SK-N-SH (cell line): Measurements from ENCODE around the gene IQCE. TPM values are rescaled to one million over a fixed set of nuclear protein-coding genes. Genes with fewer than 3 reads are reported as not detected.

ENCODE experiments used
- CTCF ChIA-PET: fragments of 300-600, 350-600 bp; formaldehyde crosslinking; extraction: SDS; loops from one replicate; lab custom pipeline; 2021; lab: Yijun Ruan, JAX
- POLR2A ChIA-PET: fragments of 350-600 bp; sonication (Branson Sonifier 250); formaldehyde crosslinking; extraction: SDS; loops from one replicate; lab custom pipeline; 2020; ENCODE audit warnings: antibody characterized with exemption, inconsistent platforms; lab: Yijun Ruan, JAX
- DNase-seq: peaks from one replicate; pipeline ENCODE4 v3.0.0; 2012
- H2AFZ ChIP-seq: fragments of 200-600 bp; sonication (generic); 2 replicates; pipeline ENCODE4 v1.8.1; 2016; ENCODE audit warnings: antibody characterized with exemption, mild to moderate bottlenecking, low read depth
- H3F3A ChIP-seq: fragments of 200-600 bp; sonication (generic); replicated peaks from 2 replicates; pipeline ENCODE3; 2016; ENCODE audit warnings: antibody characterized with exemption, mild to moderate bottlenecking; ENCODE audit not compliant: insufficient read depth
- H3K27ac ChIP-seq, 2 experiments: fragments of 200-500 bp in 1 of 2; fragments of 200-600 bp in 1 of 2; sonication (Bioruptor generic) in 1 of 2; sonication (generic), shearing (Covaris generic) in 1 of 2; 2 replicates each; pipeline versions ENCODE4 v1.5.1 to v1.6.1; 2014 to 2016; ENCODE audit warnings: low read depth in 2 of 2, inconsistent platforms in 1 of 2, low read length in 1 of 2, mild to moderate bottlenecking in 1 of 2, mixed read lengths in 1 of 2
- H3K27me3 ChIP-seq: fragments of 200-600 bp; sonication (generic), shearing (Covaris generic); 2 replicates; pipeline ENCODE4 v1.6.1; 2016; ENCODE audit warnings: mixed run types; ENCODE audit not compliant: insufficient read depth
- H3K36me3 ChIP-seq, 2 experiments: fragments of 200-500 bp in 1 of 2; fragments of 200-600 bp in 1 of 2; sonication (Bioruptor generic) in 1 of 2; sonication (generic) in 1 of 2; replicated peaks in 1 of 2; 2 replicates each; pipeline versions ENCODE3 to v1.5.1; 2014 to 2016; ENCODE audit warnings: low read length in 1 of 2, mild to moderate bottlenecking in 1 of 2; ENCODE audit not compliant: insufficient read depth in 2 of 2, control insufficient read depth in 1 of 2
- H3K4me1 ChIP-seq, 2 experiments: fragments of 200-500 bp in 1 of 2; fragments of 200-600 bp in 1 of 2; sonication (Bioruptor generic) in 1 of 2; sonication (generic), shearing (Covaris generic) in 1 of 2; 2 replicates each; pipeline versions ENCODE4 v1.5.1 to v1.6.1; 2014 to 2016; ENCODE audit warnings: low read depth in 1 of 2, low read length in 1 of 2, mixed run types in 1 of 2; ENCODE audit not compliant: insufficient read depth in 2 of 2, control insufficient read depth in 1 of 2
- H3K4me2 ChIP-seq: fragments of 200-600 bp; sonication (generic), shearing (Covaris generic); 2 replicates; pipeline ENCODE4 v1.6.1; 2017; ENCODE audit warnings: mixed run types
- H3K4me3 ChIP-seq, 2 experiments: fragments of 200-500 bp in 1 of 2; fragments of 200-600 bp in 1 of 2; sonication (Bioruptor generic) in 1 of 2; sonication (generic), shearing (Covaris generic) in 1 of 2; 2 replicates each; pipeline versions ENCODE4 v1.5.1 to v1.8.1; 2014 to 2016; ENCODE audit warnings: low read depth in 2 of 2, inconsistent platforms in 1 of 2, low read length in 1 of 2, mild to moderate bottlenecking in 1 of 2, mixed read lengths in 1 of 2, moderate library complexity in 1 of 2
- H3K79me2 ChIP-seq: fragments of 200-600 bp; sonication (generic); 2 replicates; pipeline ENCODE4 v1.8.1; 2017; ENCODE audit warnings: mild to moderate bottlenecking; ENCODE audit not compliant: insufficient read depth
- H3K9ac ChIP-seq: fragments of 200-600 bp; sonication (generic); 2 replicates; pipeline ENCODE4 v1.6.1; 2017; ENCODE audit warnings: mixed run types
- H3K9me2 ChIP-seq: fragments of 200-600 bp; sonication (generic); 2 replicates; pipeline ENCODE4 v1.6.1; 2017; ENCODE audit warnings: mixed run types
- H3K9me3 ChIP-seq: fragments of 200-600 bp; sonication (generic); 2 replicates; pipeline ENCODE4 v1.6.1; 2017; ENCODE audit warnings: mixed run types, mild to moderate bottlenecking, moderate library complexity
- H4K20me1 ChIP-seq: fragments of 200-600 bp; sonication (generic); 2 replicates; pipeline ENCODE4 v1.6.1; 2017; ENCODE audit warnings: mild to moderate bottlenecking, mixed run types; ENCODE audit not compliant: insufficient read depth
- FOSL2 ChIP-seq: IDR thresholded peaks from 2 replicates; pipeline ENCODE4 v1.4.0; 2012; ENCODE audit warnings: low read depth, mild to moderate bottlenecking, moderate library complexity, borderline replicate concordance
- FOXM1 ChIP-seq: IDR thresholded peaks from 2 replicates; pipeline ENCODE4 v1.4.0; 2012; ENCODE audit warnings: low read depth, mild to moderate bottlenecking
- GATA2 ChIP-seq: sonication (generic); formaldehyde crosslinking; IDR thresholded peaks from 2 replicates; pipeline ENCODE4 v1.5.0; 2020; ENCODE audit warnings: mild to moderate bottlenecking, missing genetic modification reagents
- NRF1 ChIP-seq: IDR thresholded peaks from 2 replicates; pipeline ENCODE4 v1.6.1; 2012; ENCODE audit warnings: low read depth, mild to moderate bottlenecking, low read length
- POLR2AphosphoS5 ChIP-seq: IDR thresholded peaks from 2 replicates; pipeline ENCODE4 v1.6.1; 2012; ENCODE audit warnings: low read depth, low read length
- RAD21 ChIP-seq: IDR thresholded peaks from 2 replicates; pipeline ENCODE4 v1.6.1; 2012; ENCODE audit warnings: mild to moderate bottlenecking, low read length
- RCOR1 ChIP-seq: fragments of 150-350 bp; IDR thresholded peaks from 2 replicates; pipeline ENCODE4 v1.6.1; 2017; ENCODE audit warnings: antibody characterized with exemption, low read length
- RFX5 ChIP-seq: IDR thresholded peaks from 2 replicates; pipeline ENCODE4 v1.6.1; 2012; ENCODE audit warnings: mild to moderate bottlenecking, improper control_type of control experiment, low read length
- WGBS: methylation state at CpG from one replicate; pipeline ENCODE4 v1.1.6; 2017; ENCODE audit warnings: low lambda C conversion rate; 5-methylcytosine and 5-hydroxymethylcytosine counted together
- polyA plus RNA-seq, 3 experiments: library from polyadenylated mRNA; depleted of rRNA; stranded (reverse); fragments of >200 nt; gene quantifications; 2 replicates each; pipeline ENCODE4 v1.2.3, GENCODE V29; 2012
- TF ChIP-seq, protein P1 (sequence below): fragments of 150-350 bp; IDR thresholded peaks from 2 replicates; pipeline ENCODE4 v1.6.1; 2016; ENCODE audit warnings: mild to moderate bottlenecking, low read depth, low read length
- TF ChIP-seq, protein P2 (sequence below): IDR thresholded peaks from 2 replicates; pipeline ENCODE4 v1.6.1; 2012; ENCODE audit warnings: mild to moderate bottlenecking, low read depth, low read length, moderate library complexity
- TF ChIP-seq, protein P3 (sequence below): IDR thresholded peaks from 2 replicates; pipeline ENCODE4 v1.4.0; 2012; ENCODE audit warnings: low read depth, borderline replicate concordance
- TF ChIP-seq, protein P4 (sequence below): IDR thresholded peaks from 2 replicates; pipeline ENCODE4; 2012
- TF ChIP-seq, protein P5 (sequence below): fragments of 200-600 bp; sonication (generic); IDR thresholded peaks from 2 replicates; pipeline ENCODE4 v1.6.1; 2017; ENCODE audit warnings: antibody characterized with exemption, mild to moderate bottlenecking, moderate library complexity

Gene IQCE
- polyA plus RNA-seq, 1 of the 3 experiments (the other 2 are of a cell fraction) = 14.4 TPM

DNA sequence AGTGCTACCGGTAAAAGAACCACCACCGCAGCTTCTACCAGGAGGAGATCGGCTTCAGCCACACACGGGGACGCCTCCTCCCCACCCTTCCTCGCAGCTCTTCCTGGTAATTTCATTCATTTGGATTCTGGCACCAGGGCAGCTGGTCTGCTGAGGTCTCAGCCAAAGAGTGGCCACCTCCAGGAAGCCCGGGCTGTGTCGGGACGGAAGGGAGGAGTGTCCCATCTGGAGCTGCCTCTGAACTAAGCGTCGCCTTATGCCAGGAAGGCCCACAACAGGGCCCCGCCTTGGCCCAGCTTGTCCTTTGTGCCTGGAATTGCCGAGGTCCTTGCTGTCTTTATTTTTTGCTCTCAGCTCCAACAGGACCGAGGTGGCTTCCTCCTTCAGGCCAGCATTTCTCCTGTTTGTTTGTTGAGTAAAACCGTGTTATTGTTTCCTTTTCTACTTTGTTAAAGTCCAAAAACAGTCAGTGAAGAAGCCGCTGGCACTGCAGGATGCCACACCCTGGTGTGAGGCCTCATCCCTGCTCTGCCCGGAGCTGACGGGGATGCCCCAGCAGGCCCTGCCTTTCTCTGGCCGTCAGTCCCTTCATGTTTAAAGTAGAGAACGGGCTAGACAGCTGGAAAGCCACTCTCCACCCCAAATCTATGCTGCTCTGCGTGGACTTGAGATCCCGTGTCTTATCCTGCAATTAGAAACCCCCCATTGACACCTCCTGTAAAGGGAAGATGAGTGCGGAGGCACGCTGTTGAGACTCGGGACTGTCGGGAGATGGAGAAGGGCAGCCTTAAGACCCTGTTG lies 48.5 kb downstream of the IQCE start (continued):
- TF ChIP-seq, protein P1, sequence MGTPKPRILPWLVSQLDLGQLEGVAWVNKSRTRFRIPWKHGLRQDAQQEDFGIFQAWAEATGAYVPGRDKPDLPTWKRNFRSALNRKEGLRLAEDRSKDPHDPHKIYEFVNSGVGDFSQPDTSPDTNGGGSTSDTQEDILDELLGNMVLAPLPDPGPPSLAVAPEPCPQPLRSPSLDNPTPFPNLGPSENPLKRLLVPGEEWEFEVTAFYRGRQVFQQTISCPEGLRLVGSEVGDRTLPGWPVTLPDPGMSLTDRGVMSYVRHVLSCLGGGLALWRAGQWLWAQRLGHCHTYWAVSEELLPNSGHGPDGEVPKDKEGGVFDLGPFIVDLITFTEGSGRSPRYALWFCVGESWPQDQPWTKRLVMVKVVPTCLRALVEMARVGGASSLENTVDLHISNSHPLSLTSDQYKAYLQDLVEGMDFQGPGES = no peak

DNA sequence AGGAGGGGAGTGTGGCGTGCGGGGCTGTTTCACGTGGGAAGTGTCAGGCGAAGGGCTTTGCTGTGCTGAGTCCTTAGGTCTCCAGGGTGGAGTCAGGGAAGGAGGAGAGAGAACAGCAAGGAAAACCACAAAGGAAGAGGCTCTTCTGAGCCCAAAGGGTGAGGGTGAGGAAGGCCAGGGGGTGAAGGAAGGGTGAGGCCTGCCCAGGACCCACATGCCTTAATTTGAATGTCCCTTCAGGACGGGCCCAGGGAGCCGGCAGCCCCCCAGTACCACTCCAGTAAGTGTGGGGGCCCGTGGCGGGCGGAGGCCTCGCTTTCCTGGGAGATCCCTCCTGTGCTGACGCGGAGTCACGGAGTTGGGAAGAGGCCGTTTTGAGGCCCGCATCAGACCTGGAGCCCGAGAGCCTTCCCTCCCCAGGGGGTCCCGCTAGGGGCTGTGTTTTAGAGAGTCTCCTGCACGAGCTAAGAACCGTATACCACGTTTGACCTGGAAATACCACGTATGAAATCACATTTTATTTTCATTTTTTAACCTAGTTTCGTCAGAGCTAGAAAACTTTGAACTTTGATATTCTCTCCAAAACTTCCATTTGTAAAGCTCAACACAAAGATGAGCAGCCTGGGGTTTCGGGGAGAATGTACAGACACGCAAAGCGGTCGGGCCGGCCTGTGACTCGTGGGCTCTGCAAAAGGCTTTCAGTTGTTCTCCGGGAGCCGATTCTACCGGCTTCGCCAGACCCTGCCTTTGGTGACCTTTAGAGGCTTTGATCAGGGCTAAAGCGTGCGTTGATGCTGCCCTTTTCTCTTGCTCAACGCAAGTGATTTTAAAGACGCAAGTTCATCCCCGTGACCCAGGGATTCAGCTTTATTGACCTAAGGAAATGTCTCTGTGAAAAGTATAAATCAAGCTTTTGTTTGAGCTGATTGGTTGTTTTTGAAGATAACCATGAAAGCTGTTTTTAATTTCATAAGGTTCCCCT lies 49.4 kb downstream of the IQCE start:
- H3K27me3 ChIP-seq = no peaks in the 10 kb centered on the region
- POLR2A ChIA-PET = interaction anchor here (0.7 kb wide), 1 partner anchor 9 kb away, joined by 3 read pairs; no protein-coding TSS in a partner anchor

More for the DNA sequence above, 49.4 kb downstream of the IQCE start:
- Histone ChIP-seq H3K9me3 (no peaks in the 10 kb centered on the region), H3K4me2 (no peak overlapping the region), H3K4me1 (peaks cover 0 to 12% of the 10 kb centered on the region in 2 experiments; a peak in 1 of 4 replicates), H3K9me2 (no peaks in the 10 kb centered on the region), H3K36me3 (peaks cover 2 to 5% of the 10 kb centered on the region in 2 experiments), H3K27ac (no peak overlapping the region), H3K79me2 (no peaks in the 10 kb centered on the region), H4K20me1 (no peaks in the 10 kb centered on the region), H2AFZ (no peak overlapping the region), H3K9ac (no peak overlapping the region), H3F3A (no peaks in the 10 kb centered on the region), H3K4me3 (no peak overlapping the region)
- WGBS = 94% methylated on average over 37 of the region's 37 CpGs
- DNase-seq = no peak
- CTCF ChIA-PET = interaction anchor here (0.6 to 1.4 kb wide), 17 partner anchors 9 to 1293 kb away, joined by 3 to 9 read pairs (median 4); partner anchors contain the start of genes IQCE and TTYH3
- TF ChIP-seq, protein P2, sequence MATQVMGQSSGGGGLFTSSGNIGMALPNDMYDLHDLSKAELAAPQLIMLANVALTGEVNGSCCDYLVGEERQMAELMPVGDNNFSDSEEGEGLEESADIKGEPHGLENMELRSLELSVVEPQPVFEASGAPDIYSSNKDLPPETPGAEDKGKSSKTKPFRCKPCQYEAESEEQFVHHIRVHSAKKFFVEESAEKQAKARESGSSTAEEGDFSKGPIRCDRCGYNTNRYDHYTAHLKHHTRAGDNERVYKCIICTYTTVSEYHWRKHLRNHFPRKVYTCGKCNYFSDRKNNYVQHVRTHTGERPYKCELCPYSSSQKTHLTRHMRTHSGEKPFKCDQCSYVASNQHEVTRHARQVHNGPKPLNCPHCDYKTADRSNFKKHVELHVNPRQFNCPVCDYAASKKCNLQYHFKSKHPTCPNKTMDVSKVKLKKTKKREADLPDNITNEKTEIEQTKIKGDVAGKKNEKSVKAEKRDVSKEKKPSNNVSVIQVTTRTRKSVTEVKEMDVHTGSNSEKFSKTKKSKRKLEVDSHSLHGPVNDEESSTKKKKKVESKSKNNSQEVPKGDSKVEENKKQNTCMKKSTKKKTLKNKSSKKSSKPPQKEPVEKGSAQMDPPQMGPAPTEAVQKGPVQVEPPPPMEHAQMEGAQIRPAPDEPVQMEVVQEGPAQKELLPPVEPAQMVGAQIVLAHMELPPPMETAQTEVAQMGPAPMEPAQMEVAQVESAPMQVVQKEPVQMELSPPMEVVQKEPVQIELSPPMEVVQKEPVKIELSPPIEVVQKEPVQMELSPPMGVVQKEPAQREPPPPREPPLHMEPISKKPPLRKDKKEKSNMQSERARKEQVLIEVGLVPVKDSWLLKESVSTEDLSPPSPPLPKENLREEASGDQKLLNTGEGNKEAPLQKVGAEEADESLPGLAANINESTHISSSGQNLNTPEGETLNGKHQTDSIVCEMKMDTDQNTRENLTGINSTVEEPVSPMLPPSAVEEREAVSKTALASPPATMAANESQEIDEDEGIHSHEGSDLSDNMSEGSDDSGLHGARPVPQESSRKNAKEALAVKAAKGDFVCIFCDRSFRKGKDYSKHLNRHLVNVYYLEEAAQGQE = no peak
- TF ChIP-seq RCOR1 (no peak), POLR2AphosphoS5 (no peak), NRF1 (no peak), RAD21 (no peak), FOXM1 (no peak), RFX5 (no peak), FOSL2 (no peak), GATA2 (no peak)
- TF ChIP-seq, protein P3, sequence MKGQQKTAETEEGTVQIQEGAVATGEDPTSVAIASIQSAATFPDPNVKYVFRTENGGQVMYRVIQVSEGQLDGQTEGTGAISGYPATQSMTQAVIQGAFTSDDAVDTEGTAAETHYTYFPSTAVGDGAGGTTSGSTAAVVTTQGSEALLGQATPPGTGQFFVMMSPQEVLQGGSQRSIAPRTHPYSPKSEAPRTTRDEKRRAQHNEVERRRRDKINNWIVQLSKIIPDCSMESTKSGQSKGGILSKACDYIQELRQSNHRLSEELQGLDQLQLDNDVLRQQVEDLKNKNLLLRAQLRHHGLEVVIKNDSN = no peak
- TF ChIP-seq, protein P4, sequence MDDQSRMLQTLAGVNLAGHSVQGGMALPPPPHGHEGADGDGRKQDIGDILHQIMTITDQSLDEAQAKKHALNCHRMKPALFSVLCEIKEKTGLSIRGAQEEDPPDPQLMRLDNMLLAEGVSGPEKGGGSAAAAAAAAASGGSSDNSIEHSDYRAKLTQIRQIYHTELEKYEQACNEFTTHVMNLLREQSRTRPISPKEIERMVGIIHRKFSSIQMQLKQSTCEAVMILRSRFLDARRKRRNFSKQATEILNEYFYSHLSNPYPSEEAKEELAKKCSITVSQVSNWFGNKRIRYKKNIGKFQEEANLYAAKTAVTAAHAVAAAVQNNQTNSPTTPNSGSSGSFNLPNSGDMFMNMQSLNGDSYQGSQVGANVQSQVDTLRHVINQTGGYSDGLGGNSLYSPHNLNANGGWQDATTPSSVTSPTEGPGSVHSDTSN = no peak
- TF ChIP-seq, protein P5, sequence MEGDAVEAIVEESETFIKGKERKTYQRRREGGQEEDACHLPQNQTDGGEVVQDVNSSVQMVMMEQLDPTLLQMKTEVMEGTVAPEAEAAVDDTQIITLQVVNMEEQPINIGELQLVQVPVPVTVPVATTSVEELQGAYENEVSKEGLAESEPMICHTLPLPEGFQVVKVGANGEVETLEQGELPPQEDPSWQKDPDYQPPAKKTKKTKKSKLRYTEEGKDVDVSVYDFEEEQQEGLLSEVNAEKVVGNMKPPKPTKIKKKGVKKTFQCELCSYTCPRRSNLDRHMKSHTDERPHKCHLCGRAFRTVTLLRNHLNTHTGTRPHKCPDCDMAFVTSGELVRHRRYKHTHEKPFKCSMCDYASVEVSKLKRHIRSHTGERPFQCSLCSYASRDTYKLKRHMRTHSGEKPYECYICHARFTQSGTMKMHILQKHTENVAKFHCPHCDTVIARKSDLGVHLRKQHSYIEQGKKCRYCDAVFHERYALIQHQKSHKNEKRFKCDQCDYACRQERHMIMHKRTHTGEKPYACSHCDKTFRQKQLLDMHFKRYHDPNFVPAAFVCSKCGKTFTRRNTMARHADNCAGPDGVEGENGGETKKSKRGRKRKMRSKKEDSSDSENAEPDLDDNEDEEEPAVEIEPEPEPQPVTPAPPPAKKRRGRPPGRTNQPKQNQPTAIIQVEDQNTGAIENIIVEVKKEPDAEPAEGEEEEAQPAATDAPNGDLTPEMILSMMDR = no peak
